SK-MEL-5 (cell line): ENCODE data around the gene MCC. TPM values are rescaled to one million over a fixed set of nuclear protein-coding genes. Genes with fewer than 3 reads are reported as not detected.

Experiments
- DNase-seq: peaks from one replicate; pipeline ENCODE4 v3.0.0-alpha.2; 2016; ENCODE audit warnings: low read depth, low spot score
- in situ Hi-C: cut with HindIII; loops from 2 replicates; pipeline ENCODE4 v1.10.0; 2016; ENCODE audit warnings: low sequenced_read_pairs, high pct_unique_total_duplicates, low pct_unique_long_range_greater_than_20kb
- total RNA-seq: library from RNA; depleted of rRNA; stranded (reverse); fragments of >200 nt; shearing (Covaris generic); gene quantifications from 2 replicates; pipeline ENCODE4 v1.2.3, GENCODE V29; 2014

MCC gene
- total RNA-seq, 1 experiment from 2014 or later: 48.2 TPM

GRCh38 chr5:113234546-113234945, 253.7 kb downstream of the MCC start:
- in situ Hi-C loops: no loop called here
- no peak for DNase-seq

- no peak for DNase-seq
- in situ Hi-C loops: no loop called here
Measured at GRCh38 chr5:113233606-113234005, 254.6 kb downstream of the MCC start.

- no peak for DNase-seq
Measured at GRCh38 chr5:113232667-113233066, 255.6 kb downstream of the MCC start.

GRCh38 chr5:113232221-113232620, 256.0 kb downstream of the MCC start:
- no peak for DNase-seq
- in situ Hi-C loops: no loop called here

More at GRCh38 chr5:113232667-113233066, 255.6 kb downstream of the MCC start:
- in situ Hi-C loops: no loop called here

GRCh38 chr5:113231653-113232000, 256.6 kb downstream of the MCC start:
- no peak for DNase-seq
- in situ Hi-C loops: no loop called here

- no peak for DNase-seq
- in situ Hi-C loops: no loop called here
Measured at GRCh38 chr5:113230711-113231652, 257.3 kb downstream of the MCC start.

- no peak for DNase-seq
- in situ Hi-C loops: no loop called here
Measured at GRCh38 chr5:113227798-113228197, 260.5 kb downstream of the MCC start.

- DNase-seq: no peak
- in situ Hi-C loops: no loop called here
Measured at GRCh38 chr5:113226116-113226736, 262.0 kb downstream of the MCC start.

- in situ Hi-C loops: no loop called here
Measured at GRCh38 chr5:113225259-113225658, 263.0 kb downstream of the MCC start.

GRCh38 chr5:113224605-113225065, 263.6 kb downstream of the MCC start:
- DNase-seq: no peak
- in situ Hi-C loops: no loop called here

More at GRCh38 chr5:113225259-113225658, 263.0 kb downstream of the MCC start:
- no peak for DNase-seq

- in situ Hi-C loops: no loop called here
- no peak for DNase-seq
Measured at GRCh38 chr5:113223831-113224604, 264.2 kb downstream of the MCC start.

GRCh38 chr5:113223315-113223714, 264.9 kb downstream of the MCC start:
- in situ Hi-C loops: no loop called here
- no peak for DNase-seq

GRCh38 chr5:113221294-113222176, 266.7 kb downstream of the MCC start:
- in situ Hi-C loops: no loop called here
- no peak for DNase-seq

- in situ Hi-C loops: no loop called here
- no peak for DNase-seq
Measured at GRCh38 chr5:113219695-113220094, 268.6 kb downstream of the MCC start.

- DNase-seq: no peak
- in situ Hi-C loops: no loop called here
Measured at GRCh38 chr5:113218906-113219517, 269.2 kb downstream of the MCC start.

GRCh38 chr5:113218200-113218599, 270.1 kb downstream of the MCC start:
- in situ Hi-C loops: no loop called here
- no peak for DNase-seq

GRCh38 chr5:113217619-113218184, 270.6 kb downstream of the MCC start:
- in situ Hi-C loops: no loop called here
- no peak for DNase-seq
